Left ventricle myocardium inferior (tissue), 1 donor: Measurements from ENCODE around the gene LSM7. TPM values are rescaled to one million over a fixed set of nuclear protein-coding genes. Genes with fewer than 3 reads are reported as not detected.

Experiments
- DNase-seq: peaks from one replicate; pipeline ENCODE4 v3.0.0-alpha.2; 2020
- H3K27ac ChIP-seq: fragments of 200-600 bp; replicated peaks from 2 replicates; pipeline ENCODE4 v1.8.0; 2021
- H3K27me3 ChIP-seq: fragments of 200-600 bp; 2 replicates; pipeline ENCODE4 v1.8.0; 2021; ENCODE audit warnings: low read depth
- H3K36me3 ChIP-seq: fragments of 200-600 bp; 2 replicates; pipeline ENCODE4 v1.8.0; 2021
- H3K4me1 ChIP-seq: fragments of 200-600 bp; 2 replicates; pipeline ENCODE4 v1.8.0; 2021
- H3K4me3 ChIP-seq: fragments of 200-600 bp; 2 replicates; pipeline ENCODE4 v1.8.0; 2021; ENCODE audit warnings: mild to moderate bottlenecking, moderate library complexity
- H3K9me3 ChIP-seq: fragments of 200-600 bp; replicated peaks from 2 replicates; pipeline ENCODE4 v1.8.0; 2021
- CTCF ChIP-seq: fragments of 200-600 bp; IDR thresholded peaks from 2 replicates; pipeline ENCODE4 v1.8.0; 2021; ENCODE audit warnings: antibody characterized with exemption, mild to moderate bottlenecking, borderline replicate concordance
- intact Hi-C: fragments of 100-400 bp; cut with micrococcal nuclease; formaldehyde crosslinking; loops from one replicate; pipeline ENCODE4 v1.11.0; 2022
- total RNA-seq: library from RNA; stranded (reverse); fragmentation: NEBNext Ultra II Directional; extraction: Animal tissue kit (Norgen Biotek cat#: 25700); gene quantifications from one replicate; pipeline ENCODE4 v1.2.1, GENCODE V29; 2021
- donor health status: DM: no; HTN: yes; CAD: no; lungs with severe emphysema.

The LSM7 gene
- total RNA-seq, 1 donor from 2014 or later, result 41.1 TPM

- Histone ChIP-seq H3K9me3 (no peaks in the 10 kb centered on the region), H3K27me3 (peaks cover 78% of the 10 kb centered on the region), H3K4me1 (no peaks in the 10 kb centered on the region), H3K27ac (no peak overlapping the region), H3K36me3 (no peaks in the 10 kb centered on the region), H3K4me3 (no peak overlapping the region)
- no peak for DNase-seq
- no peak for TF ChIP-seq CTCF
- intact Hi-C loops, result no loop called here
Measured at GRCh38 chr19:2371656-2372055, 43.3 kb upstream of the LSM7 start.

- Histone ChIP-seq H3K9me3 (no peaks in the 10 kb centered on the region), H3K36me3 (no peaks in the 10 kb centered on the region), H3K27me3 (peaks cover 92% of the 10 kb centered on the region), H3K4me1 (peaks cover 4% of the 10 kb centered on the region), H3K27ac (no peak overlapping the region), H3K4me3 (no peak overlapping the region)
- intact Hi-C loops, result no loop called here
- DNase-seq, result no peak
- no peak for TF ChIP-seq CTCF
Measured at GRCh38 chr19:2365201-2365970, 37.0 kb upstream of the LSM7 start.

- intact Hi-C loops, result no loop called here
- Histone ChIP-seq H3K9me3 (no peaks in the 10 kb centered on the region), H3K4me1 (peaks cover 4% of the 10 kb centered on the region), H3K27me3 (peaks cover 80% of the 10 kb centered on the region), H3K36me3 (no peaks in the 10 kb centered on the region), H3K27ac (no peak overlapping the region), H3K4me3 (no peak overlapping the region)
- no peak for TF ChIP-seq CTCF
- DNase-seq, result no peak
Measured at GRCh38 chr19:2363419-2363818, 35.0 kb upstream of the LSM7 start.

GRCh38 chr19:2362970-2363300, 34.5 kb upstream of the LSM7 start:
- no peak overlapping the region for H3K27ac ChIP-seq
- no peaks in the 10 kb centered on the region for H3K36me3 ChIP-seq
- no peak for DNase-seq
- no peak for TF ChIP-seq CTCF
- intact Hi-C loops, result no loop called here
- H3K9me3 ChIP-seq, result no peaks in the 10 kb centered on the region
- no peak overlapping the region for H3K4me3 ChIP-seq
- peaks cover 4% of the 10 kb centered on the region for H3K4me1 ChIP-seq
- peaks cover 75% of the 10 kb centered on the region for H3K27me3 ChIP-seq

- peaks cover 74% of the 10 kb centered on the region for H3K27me3 ChIP-seq
- H3K27ac ChIP-seq, result no peak overlapping the region
- no peak overlapping the region for H3K4me3 ChIP-seq
- no peak for TF ChIP-seq CTCF
- no peaks in the 10 kb centered on the region for H3K36me3 ChIP-seq
- intact Hi-C loops, result no loop called here
- no peak for DNase-seq
- no peaks in the 10 kb centered on the region for H3K9me3 ChIP-seq
- H3K4me1 ChIP-seq, result peaks cover 4% of the 10 kb centered on the region
Measured at GRCh38 chr19:2362046-2362969, 33.9 kb upstream of the LSM7 start.
